ENCODE measurements around the gene SUMO2.
"Not testable (repeated sequence)": the region's sequence is repeated elsewhere in the genome, so short reads cannot be mapped to it uniquely, and the experiment has no call there.

Gene SUMO2

DNA sequence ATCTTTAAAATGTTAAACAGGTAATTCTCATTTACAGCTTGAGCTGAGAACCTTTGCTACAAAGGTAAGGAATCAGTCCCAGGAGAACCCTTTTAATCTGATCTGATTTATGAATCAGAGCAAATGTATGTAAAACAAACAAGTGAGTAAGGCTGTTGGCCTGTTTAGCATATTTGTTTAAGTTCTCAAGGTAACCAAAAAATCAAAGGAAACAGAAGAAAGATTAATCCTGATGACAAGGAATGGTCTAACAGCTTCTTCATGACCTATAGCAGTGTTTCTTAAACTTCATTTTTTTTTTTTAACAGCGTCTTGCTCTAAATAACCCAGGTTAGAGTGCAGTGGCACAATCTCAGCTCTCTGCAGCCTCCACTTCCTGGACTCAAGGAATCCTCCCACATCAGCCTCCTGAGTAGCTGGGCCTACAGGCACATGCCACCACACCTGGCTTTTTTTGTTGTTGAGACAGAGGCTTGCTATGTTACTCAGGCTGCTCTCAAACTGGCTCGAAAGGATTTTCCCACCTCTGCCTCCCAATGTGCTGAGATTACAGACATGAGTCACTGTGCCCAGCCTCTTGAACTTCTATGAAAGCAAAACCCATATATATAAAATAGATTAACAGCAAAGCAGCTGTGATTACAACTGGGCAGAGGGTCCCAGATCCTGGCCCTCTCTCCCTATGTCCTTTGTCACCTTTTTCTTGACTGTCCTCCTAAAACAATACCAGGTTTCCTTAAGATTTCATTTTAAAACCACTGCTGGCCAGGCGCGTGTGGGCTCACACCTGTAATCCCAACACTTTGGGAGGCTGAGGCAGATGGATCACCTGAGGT lies 23.3 kb downstream of the SUMO2 start:
- H3K4me1 ChIP-seq (ENCODE audit: control insufficient read depth, insufficient read depth, low read length) = no peaks in the 10 kb centered on the region
- no peak overlapping the region for H3K4me3 ChIP-seq (ENCODE audit: insufficient read depth, low read depth, low read length)
- H3K27me3 ChIP-seq (ENCODE audit: control insufficient read depth, insufficient read depth, low read length, poor library complexity, severe bottlenecking) = no peaks in the 10 kb centered on the region
- no peaks in the 10 kb centered on the region for H3K9me3 ChIP-seq (ENCODE audit: control insufficient read depth, low read length)
- H3K27ac ChIP-seq (ENCODE audit: insufficient read depth, low read depth, low read length, poor library complexity, severe bottlenecking) = no peak overlapping the region
- 85 to 94% methylated on average over 4 of the region's 4 CpGs for WGBS, 2 experiments
- H3K36me3 ChIP-seq (ENCODE audit: control insufficient read depth, insufficient read depth, low read length) = no peaks in the 10 kb centered on the region

DNA sequence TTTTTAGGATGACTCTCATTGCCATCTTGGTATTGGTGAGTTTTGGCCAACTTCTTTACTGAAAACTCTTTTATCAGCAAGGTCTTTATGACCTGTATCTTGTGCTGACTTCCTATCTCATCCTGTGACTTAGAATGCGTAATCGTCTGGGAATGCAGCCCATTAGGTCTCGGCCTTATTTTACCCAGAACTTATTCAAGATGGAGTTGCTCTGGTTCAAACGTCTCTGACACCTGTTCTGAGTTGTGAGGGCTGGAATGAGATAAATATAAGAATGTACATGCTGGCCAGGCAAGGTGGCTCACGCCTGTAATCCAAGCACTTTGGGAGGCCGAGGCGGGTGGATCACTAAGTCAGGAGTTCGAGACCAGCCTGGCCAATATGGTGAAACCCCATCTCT lies 24.3 kb downstream of the SUMO2 start:
- not testable (repeated sequence) for H3K27me3 ChIP-seq (ENCODE audit: control insufficient read depth, insufficient read depth, low read length, poor library complexity, severe bottlenecking)
- 95% methylated on average over 8 of the region's 8 CpGs for WGBS, 2 experiments

DNA sequence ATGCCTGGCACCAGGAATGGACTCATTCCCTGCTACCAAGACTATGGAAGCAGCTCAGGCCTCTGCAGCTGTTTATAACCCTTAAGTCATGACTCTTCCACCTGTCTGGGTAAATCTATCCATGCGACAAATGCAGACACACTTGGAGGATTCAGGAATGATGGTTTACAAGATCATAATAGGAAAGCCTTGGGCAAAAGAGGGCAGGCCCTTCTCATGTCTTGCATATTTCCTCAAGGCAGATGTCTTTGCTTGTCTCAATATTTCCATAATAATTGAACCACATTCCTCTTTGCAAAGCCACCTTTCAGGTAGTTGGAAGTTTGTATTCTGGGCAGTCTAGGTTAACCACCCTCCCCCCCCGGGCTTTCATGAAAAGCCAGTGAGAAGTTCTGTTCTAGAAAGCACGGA lies 27.6 kb downstream of the SUMO2 start:
- H3K4me3 ChIP-seq (ENCODE audit: insufficient read depth, low read depth, low read length) = no peak overlapping the region
- no peak overlapping the region for H3K27ac ChIP-seq (ENCODE audit: insufficient read depth, low read depth, low read length, poor library complexity, severe bottlenecking)
- no peaks in the 10 kb centered on the region for H3K36me3 ChIP-seq (ENCODE audit: control insufficient read depth, insufficient read depth, low read length)
- H3K9me3 ChIP-seq (ENCODE audit: control insufficient read depth, low read length) = no peaks in the 10 kb centered on the region
- no peaks in the 10 kb centered on the region for H3K27me3 ChIP-seq (ENCODE audit: control insufficient read depth, insufficient read depth, low read length, poor library complexity, severe bottlenecking)
- WGBS, 2 experiments = 60 to 72% methylated on average over 3 of the region's 3 CpGs
- H3K4me1 ChIP-seq (ENCODE audit: control insufficient read depth, insufficient read depth, low read length) = no peaks in the 10 kb centered on the region

More for the DNA sequence above, 24.3 kb downstream of the SUMO2 start:
- H3K27ac ChIP-seq (ENCODE audit: insufficient read depth, low read depth, low read length, poor library complexity, severe bottlenecking); H3K9me3 ChIP-seq (ENCODE audit: control insufficient read depth, low read length); H3K4me1 ChIP-seq (ENCODE audit: control insufficient read depth, insufficient read depth, low read length); H3K36me3 ChIP-seq (ENCODE audit: control insufficient read depth, insufficient read depth, low read length); H3K4me3 ChIP-seq (ENCODE audit: insufficient read depth, low read depth, low read length): not testable (repeated sequence)

DNA sequence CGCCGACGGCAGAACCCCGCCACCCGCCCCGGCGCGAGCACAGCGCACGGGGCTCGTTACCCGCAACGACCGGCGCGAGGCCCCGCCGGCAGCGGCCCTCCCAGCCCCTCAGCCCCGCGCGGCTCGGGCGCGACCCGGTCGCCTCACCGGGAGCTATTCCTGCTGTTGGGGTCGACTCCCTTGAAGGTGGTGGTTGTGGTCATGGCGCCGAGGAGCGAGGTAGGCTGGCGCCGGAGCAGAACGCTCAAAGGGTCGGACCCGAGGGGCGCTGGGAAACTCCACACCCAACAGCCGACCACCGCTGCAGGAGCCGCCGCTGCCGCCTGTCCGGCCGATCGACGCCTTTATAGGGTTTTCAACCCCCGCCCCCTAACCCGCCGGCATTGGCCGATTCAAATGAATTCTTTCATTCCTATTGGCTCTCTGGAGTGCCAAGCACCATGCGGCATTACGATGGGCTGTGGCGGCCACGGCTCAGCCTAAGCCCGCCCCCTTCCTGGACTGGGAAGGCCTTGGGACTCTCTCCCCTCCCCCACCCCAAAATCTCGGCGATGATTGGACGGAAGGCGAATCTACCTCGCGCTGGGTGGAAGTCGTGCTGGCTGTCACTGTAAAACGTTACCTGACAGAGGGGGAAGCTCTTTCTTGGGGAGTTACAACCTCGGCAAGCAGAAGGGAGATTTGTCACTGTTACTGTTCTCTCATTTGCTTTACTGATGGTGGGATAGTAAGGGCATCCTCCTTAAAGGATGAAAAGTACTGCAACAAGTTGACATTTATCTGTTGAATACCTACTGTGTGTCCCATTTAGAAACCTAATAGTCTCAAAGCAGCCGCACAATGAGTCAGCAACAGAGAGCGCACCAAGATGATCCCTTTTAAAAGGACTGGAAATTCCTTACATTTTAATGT lies 28.3 kb downstream of the SUMO2 start, which contains the start of gene JPT1:
TSS of gene JPT1 (minus strand) at position 318 of the 912 bp plus-strand sequence. CDS start at position 203, 115 bp downstream.
- Histone ChIP-seq H3K4me1 (ENCODE audit: control insufficient read depth, insufficient read depth, low read length) (no peaks in the 10 kb centered on the region), H3K36me3 (ENCODE audit: control insufficient read depth, insufficient read depth, low read length) (no peaks in the 10 kb centered on the region), H3K27me3 (ENCODE audit: control insufficient read depth, insufficient read depth, low read length, poor library complexity, severe bottlenecking) (no peaks in the 10 kb centered on the region), H3K27ac (ENCODE audit: insufficient read depth, low read depth, low read length, poor library complexity, severe bottlenecking) (peak within 1 kb of the TSS; percentile 52), H3K4me3 (ENCODE audit: insufficient read depth, low read depth, low read length) (peak within 1 kb of the TSS; percentile 98), H3K9me3 (ENCODE audit: control insufficient read depth, low read length) (no peaks in the 10 kb centered on the region)
- WGBS, 2 experiments = 2% methylated on average over 65 to 67 of the region's 67 CpGs

DNA sequence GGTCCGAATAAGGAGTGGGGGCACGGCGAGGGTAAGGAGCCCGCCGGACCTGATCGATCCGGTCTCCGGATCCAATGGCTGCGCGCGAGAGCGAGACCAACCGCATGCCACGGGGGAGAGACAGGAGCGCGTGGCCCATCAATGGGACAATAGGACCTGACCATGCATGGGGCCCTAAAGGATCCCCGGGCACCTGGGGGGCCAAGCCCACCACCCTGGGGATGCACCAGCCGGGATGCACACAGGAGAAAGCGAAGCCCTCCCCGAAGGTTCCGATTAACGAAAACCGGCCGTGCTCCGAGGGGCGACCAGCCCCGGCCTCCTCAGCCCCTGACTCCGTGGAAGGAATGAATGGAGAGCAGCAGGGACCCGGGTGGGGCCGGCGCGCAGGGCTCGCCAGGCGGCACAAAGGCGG lies 29.0 kb downstream of the SUMO2 start:
- Histone ChIP-seq H3K4me3 (ENCODE audit: insufficient read depth, low read depth, low read length) (peak overlapping the region; percentile 98), H3K4me1 (ENCODE audit: control insufficient read depth, insufficient read depth, low read length) (no peaks in the 10 kb centered on the region), H3K27me3 (ENCODE audit: control insufficient read depth, insufficient read depth, low read length, poor library complexity, severe bottlenecking) (no peaks in the 10 kb centered on the region), H3K36me3 (ENCODE audit: control insufficient read depth, insufficient read depth, low read length) (no peaks in the 10 kb centered on the region), H3K27ac (ENCODE audit: insufficient read depth, low read depth, low read length, poor library complexity, severe bottlenecking) (peak overlapping the region; percentile 52), H3K9me3 (ENCODE audit: control insufficient read depth, low read length) (no peaks in the 10 kb centered on the region)
- 0 to 1% methylated on average over 35 of the region's 35 CpGs for WGBS, 2 experiments

DNA sequence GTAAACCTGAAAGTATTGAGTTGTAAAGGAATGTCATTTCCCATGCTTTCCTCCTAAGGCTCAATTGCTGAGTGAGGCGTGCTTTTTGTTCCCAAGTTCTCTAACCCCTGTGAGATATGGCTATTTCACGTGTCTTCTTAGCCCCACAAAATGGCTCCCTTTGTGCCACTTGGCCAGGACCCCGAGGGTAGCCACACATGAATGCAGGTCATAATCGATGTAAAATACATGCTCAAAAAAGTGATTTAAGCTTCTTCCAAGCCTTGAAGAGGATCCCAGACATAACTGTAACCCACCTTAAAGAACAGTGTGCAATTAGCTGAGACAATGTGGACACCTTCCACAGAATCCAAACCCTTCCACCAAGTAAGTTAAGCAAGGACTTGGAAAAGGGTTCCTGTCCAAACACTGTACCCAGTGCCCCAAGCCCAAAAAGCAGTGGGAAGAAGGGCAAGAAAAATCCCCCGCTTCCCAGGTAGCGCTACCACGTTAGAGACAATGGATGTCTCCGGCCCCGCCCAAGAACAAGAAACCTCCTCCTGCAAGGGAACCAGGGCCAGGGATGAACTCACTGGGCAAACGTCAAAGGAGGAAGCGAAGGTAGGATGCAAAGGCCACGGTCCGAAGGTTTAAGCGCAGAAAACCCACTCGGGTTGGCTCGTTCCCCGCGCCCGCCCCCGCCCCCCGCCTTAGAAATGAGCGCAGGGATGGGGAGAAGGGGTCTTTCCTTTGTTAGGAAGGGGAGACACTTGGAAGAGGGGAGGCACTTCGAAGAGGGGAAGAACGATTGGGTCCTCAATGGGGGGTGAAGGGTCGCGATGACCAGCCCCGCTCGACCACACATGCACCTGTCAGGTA lies 29.6 kb downstream of the SUMO2 start:
- peak overlapping the region; percentile 52 for H3K27ac ChIP-seq (ENCODE audit: insufficient read depth, low read depth, low read length, poor library complexity, severe bottlenecking)
- no peaks in the 10 kb centered on the region for H3K4me1 ChIP-seq (ENCODE audit: control insufficient read depth, insufficient read depth, low read length)
- peaks cover 5% of the 10 kb centered on the region for H3K36me3 ChIP-seq (ENCODE audit: control insufficient read depth, insufficient read depth, low read length)
- no peaks in the 10 kb centered on the region for H3K27me3 ChIP-seq (ENCODE audit: control insufficient read depth, insufficient read depth, low read length, poor library complexity, severe bottlenecking)
- 0 to 1% methylated on average over 28 of the region's 28 CpGs for WGBS, 2 experiments
- H3K4me3 ChIP-seq (ENCODE audit: insufficient read depth, low read depth, low read length) = peak overlapping the region; percentile 98
- H3K9me3 ChIP-seq (ENCODE audit: control insufficient read depth, low read length) = no peaks in the 10 kb centered on the region

DNA sequence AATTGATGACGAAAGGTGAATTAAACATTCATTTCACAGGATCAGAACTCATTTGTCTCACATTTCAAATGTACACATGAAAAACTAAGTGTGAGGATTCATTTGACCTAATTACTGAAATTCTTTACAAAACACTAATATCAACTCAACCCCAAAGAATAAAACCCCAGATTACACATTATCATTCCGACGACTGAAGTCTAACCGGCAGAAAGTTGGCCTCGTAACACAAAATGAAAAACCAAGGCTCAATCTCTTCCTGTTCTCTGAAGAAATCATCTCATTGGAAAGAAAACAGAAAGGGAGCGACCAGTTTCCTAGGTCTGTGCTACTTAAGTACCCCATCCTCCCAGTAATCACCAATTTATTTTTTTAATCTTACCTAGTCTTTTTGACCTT lies 30.2 kb downstream of the SUMO2 start:
- Histone ChIP-seq H3K4me3 (ENCODE audit: insufficient read depth, low read depth, low read length) (peak overlapping the region; percentile 98), H3K27ac (ENCODE audit: insufficient read depth, low read depth, low read length, poor library complexity, severe bottlenecking) (no peak overlapping the region), H3K36me3 (ENCODE audit: control insufficient read depth, insufficient read depth, low read length) (peaks cover 11% of the 10 kb centered on the region), H3K9me3 (ENCODE audit: control insufficient read depth, low read length) (no peaks in the 10 kb centered on the region), H3K27me3 (ENCODE audit: control insufficient read depth, insufficient read depth, low read length, poor library complexity, severe bottlenecking) (no peaks in the 10 kb centered on the region), H3K4me1 (ENCODE audit: control insufficient read depth, insufficient read depth, low read length) (no peaks in the 10 kb centered on the region)
- WGBS, 2 experiments = 16 to 30% methylated on average over 5 to 6 of the region's 6 CpGs

DNA sequence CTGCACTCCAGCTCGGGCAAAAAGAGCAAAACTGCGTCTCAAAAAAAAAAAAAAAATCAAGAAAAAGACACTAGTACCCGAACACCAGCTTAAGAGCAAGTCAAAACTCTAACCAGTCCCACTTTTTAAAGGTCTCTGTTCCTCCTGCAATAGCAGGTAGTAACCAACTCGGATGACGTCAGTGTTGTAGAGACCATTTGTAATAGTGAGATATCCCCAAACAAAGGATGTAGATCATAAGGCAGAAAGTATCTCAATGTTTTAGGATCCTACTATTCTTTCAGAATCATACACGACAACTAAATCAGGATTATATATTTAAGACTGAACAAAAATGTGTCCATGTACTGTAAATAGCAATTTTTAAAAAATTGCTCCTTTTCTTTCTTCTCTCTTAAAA lies 30.8 kb downstream of the SUMO2 start:
- peak overlapping the region; percentile 98 for H3K4me3 ChIP-seq (ENCODE audit: insufficient read depth, low read depth, low read length)
- WGBS, 2 experiments = 75 to 76% methylated on average over 5 to 6 of the region's 6 CpGs
- peaks cover 17% of the 10 kb centered on the region for H3K36me3 ChIP-seq (ENCODE audit: control insufficient read depth, insufficient read depth, low read length)
- H3K4me1 ChIP-seq (ENCODE audit: control insufficient read depth, insufficient read depth, low read length) = no peaks in the 10 kb centered on the region
- no peaks in the 10 kb centered on the region for H3K9me3 ChIP-seq (ENCODE audit: control insufficient read depth, low read length)
- H3K27ac ChIP-seq (ENCODE audit: insufficient read depth, low read depth, low read length, poor library complexity, severe bottlenecking) = no peak overlapping the region
- no peaks in the 10 kb centered on the region for H3K27me3 ChIP-seq (ENCODE audit: control insufficient read depth, insufficient read depth, low read length, poor library complexity, severe bottlenecking)

DNA sequence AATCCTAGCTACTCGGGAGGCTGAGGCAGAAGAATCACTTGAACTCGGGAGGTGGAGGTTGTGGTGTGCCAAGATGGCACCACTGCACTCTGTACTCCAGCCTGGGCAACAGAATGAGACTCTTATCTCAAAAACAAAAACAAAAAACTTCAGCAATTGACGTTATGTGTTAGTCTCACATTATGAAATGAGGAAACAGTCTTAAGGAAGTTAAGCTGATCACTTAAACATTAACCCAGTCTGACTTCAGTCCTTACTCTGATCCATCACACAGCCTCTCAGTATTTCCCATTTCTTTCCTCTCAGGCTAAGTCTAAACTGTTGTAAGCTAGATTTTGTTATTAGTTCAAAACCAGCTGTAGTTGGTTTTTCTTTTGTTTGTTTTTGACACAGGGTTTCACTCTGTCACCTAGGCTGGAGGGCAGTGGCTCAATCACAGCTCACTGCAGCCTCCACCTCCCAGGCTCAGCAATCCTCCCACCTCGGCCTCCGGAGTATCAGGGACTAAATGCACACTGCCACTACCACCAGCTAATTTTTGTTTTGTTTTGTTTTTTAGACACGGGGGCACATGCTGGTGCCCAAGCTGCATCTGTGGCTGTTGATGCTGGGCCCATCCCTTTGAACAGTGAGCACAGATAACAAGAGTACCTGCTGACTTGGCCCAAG lies 34.7 kb downstream of the SUMO2 start:
- no peaks in the 10 kb centered on the region for H3K9me3 ChIP-seq (ENCODE audit: control insufficient read depth, low read length)
- no peak overlapping the region for H3K4me3 ChIP-seq (ENCODE audit: insufficient read depth, low read depth, low read length)
- no peak overlapping the region for H3K27ac ChIP-seq (ENCODE audit: insufficient read depth, low read depth, low read length, poor library complexity, severe bottlenecking)
- no peaks in the 10 kb centered on the region for H3K27me3 ChIP-seq (ENCODE audit: control insufficient read depth, insufficient read depth, low read length, poor library complexity, severe bottlenecking)
- 95 to 97% methylated on average over 6 of the region's 6 CpGs for WGBS, 2 experiments
- no peaks in the 10 kb centered on the region for H3K4me1 ChIP-seq (ENCODE audit: control insufficient read depth, insufficient read depth, low read length)
- peaks cover 50% of the 10 kb centered on the region for H3K36me3 ChIP-seq (ENCODE audit: control insufficient read depth, insufficient read depth, low read length)
